Nasal cavity respiratory epithelium epithelial cell of viscerocranial mucosa (primary cell): ENCODE measurements around the gene MPRIP. TPM values are rescaled to one million over a fixed set of nuclear protein-coding genes. Genes with fewer than 3 reads are reported as not detected.

Source experiments
- total RNA-seq: library from RNA; depleted of rRNA; stranded (reverse); fragments of >200 nt; gene quantifications from 2 replicates; pipeline ENCODE4 v1.2.3, GENCODE V29; 2014

MPRIP gene, protein sequence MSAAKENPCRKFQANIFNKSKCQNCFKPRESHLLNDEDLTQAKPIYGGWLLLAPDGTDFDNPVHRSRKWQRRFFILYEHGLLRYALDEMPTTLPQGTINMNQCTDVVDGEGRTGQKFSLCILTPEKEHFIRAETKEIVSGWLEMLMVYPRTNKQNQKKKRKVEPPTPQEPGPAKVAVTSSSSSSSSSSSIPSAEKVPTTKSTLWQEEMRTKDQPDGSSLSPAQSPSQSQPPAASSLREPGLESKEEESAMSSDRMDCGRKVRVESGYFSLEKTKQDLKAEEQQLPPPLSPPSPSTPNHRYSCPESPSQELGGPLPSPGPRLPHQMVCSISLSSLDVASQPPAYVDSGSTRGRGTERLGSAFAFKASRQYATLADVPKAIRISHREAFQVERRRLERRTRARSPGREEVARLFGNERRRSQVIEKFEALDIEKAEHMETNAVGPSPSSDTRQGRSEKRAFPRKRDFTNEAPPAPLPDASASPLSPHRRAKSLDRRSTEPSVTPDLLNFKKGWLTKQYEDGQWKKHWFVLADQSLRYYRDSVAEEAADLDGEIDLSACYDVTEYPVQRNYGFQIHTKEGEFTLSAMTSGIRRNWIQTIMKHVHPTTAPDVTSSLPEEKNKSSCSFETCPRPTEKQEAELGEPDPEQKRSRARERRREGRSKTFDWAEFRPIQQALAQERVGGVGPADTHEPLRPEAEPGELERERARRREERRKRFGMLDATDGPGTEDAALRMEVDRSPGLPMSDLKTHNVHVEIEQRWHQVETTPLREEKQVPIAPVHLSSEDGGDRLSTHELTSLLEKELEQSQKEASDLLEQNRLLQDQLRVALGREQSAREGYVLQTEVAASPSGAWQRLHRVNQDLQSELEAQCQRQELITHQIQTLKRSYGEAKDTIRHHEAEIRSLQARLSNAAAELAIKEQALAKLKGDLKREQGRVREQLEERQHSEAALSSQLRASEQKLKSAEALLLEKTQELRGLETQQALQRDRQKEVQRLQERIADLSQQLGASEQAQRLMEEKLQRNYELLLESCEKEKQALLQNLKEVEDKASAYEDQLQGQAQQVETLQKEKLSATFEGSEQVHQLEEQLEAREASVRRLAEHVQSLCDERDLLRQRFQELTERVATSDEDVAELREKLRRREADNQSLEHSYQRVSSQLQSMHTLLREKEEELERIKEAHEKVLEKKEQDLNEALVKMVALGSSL (N-terminal part only)
- 147 and 185 TPM in 2 replicates for total RNA-seq

DNA sequence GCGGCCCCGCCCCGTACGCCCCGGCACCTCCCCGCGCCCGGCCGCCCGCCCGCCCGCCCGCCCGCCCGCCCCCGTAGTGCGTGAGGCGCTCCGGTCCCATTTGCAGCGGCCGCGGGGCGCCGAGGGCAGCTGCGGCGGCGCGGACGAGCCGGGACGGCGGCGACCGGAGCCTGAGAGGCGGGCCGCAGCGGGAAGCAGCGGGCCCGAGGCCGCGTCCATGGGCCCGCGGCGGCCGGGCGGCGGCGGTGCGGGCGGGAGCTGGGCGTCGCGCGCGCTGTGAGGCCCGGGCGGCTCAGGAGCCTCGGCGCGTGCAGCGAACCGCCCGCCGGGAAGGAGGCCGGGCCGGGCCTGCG lies at the start of gene MPRIP:
MPRIP (plus strand) TSS at position 74 of the 353 bp plus-strand sequence. CDS start 392 bp downstream, outside the sequence.

DNA sequence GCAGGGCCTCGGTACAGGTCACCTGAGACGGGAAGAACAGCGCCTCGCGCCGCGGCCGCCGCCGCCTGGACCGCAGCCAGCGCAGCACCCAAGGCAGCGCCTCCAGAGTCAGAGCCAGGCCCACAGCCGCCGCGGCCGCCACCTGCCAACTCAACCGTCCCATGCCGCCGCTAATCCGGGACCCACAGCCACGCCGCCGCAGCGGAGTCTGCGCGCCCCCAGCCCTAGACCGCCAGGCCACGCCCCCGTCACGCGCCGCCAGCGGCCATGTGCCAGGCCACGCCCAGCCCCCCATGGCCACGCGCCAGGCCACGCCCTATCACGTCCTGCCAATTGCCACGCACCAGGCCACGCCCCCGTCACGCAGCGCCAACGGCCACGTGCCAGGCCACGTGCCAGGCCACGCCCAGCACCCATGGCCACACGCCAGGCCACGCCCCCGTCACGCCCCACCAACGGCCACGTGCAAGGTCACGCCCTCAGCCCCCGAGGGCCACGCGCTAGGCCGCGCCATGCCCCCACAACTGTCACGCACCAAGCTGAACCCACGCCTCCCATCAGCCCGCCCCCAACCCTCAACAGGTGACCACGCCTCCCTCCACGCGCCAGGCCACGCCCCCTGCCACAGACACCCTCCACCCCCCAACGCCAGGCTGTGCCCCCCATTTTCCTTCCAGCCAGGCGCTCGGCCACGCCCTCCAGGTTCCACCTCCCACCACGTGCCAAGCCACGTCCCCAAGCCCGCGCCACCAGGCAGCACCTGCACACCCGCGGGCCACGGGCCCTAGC lies 164.1 kb downstream of the MPRIP start, which contains the start of gene PLD6:
PLD6 (minus strand) TSS at position 210 of the 789 bp plus-strand sequence; CDS start at position 163, 47 bp downstream.

DNA sequence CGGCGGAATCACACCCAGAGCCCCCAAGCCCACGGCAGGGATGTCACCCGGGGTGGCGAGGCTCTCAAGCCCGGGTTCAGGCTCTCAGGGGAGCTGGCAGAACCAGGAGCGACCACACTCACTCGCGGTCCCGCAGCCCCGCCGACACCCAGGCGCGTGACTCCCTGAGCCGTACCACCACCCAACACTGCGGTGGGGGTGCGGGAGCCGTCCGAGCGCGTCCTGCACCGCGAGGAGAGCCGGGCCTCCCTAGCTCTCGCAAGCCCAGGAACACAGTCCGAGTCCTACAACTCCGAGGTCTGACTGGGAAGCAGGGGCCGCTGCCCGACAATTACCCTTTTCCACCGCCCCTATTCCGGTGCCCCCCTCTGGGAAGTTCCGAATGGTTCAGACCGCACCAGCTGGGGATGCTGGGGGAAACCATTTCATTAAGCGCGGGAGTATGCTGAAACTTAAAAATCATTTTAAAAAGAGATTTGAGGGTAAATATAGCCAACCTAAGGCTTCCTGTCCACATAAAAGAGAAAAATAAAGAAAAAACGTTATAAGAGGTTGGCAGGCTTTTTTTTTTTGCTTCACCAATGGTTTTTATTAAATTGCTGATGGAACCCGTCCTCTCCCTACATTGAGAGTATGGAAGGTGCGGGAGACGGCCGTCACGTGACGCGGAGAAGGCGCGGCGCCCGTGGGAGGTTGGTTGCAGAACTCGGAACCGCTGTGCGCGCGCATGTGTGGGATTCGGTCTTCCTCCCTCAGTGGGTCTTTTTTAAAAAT lies 195.0 kb downstream of the MPRIP start, which contains the start of gene FLCN:
FLCN (minus strand) TSS at position 143 of the 774 bp plus-strand sequence. CDS start 9,031 bp downstream, outside the sequence.

Other genes with a start within 250 kb of the MPRIP start
- gene TNFRSF13B, start 70.3 kb upstream of the MPRIP start, total RNA-seq = not detected in 2 replicates
- gene PLD6, start 163.9 kb downstream of the MPRIP start, total RNA-seq = 4.7 and 13.7 TPM in 2 replicates
- 49.6 and 62.1 TPM in 2 replicates for gene FLCN, start 194.7 kb downstream of the MPRIP start, total RNA-seq
- gene COPS3, start 238.8 kb downstream of the MPRIP start, total RNA-seq = 74.2 and 89.2 TPM in 2 replicates